NT2/D1 (cell line): Measurements from ENCODE around the gene DSG2.
A peak's percentile ranks its signal among the peaks of the same experiment; 100 is the strongest.
"Not testable (repeated sequence)": the region's sequence is repeated elsewhere in the genome, so short reads cannot be mapped to it uniquely, and the experiment has no call there.

Source experiments
- DNase-seq: peaks from one replicate; pipeline ENCODE4 v3.0.0-alpha.2; 2011; ENCODE audit warnings: low read depth, low spot score
- H3K27me3 ChIP-seq: 2 replicates; pipeline ENCODE4 v1.6.0; 2011; ENCODE audit warnings: mild to moderate bottlenecking; ENCODE audit not compliant: insufficient read length, insufficient read depth
- H3K36me3 ChIP-seq: 2 replicates; pipeline ENCODE4 v1.6.1; 2011; ENCODE audit warnings: mild to moderate bottlenecking, low read length, mixed read lengths; ENCODE audit not compliant: insufficient read depth, insufficient read length
- H3K4me1 ChIP-seq: 2 replicates; pipeline ENCODE4 v1.5.1; 2011; ENCODE audit not compliant: insufficient read depth, insufficient read length
- H3K4me3 ChIP-seq: 2 replicates; pipeline ENCODE4 v1.5.1; 2011; ENCODE audit warnings: low read depth; ENCODE audit not compliant: insufficient read length
- H3K9ac ChIP-seq: 2 replicates; pipeline ENCODE4 v1.6.0; 2011; ENCODE audit warnings: low read depth; ENCODE audit not compliant: insufficient read length
- H3K9me3 ChIP-seq: 2 replicates; pipeline ENCODE4 v1.5.1; 2011; ENCODE audit warnings: mild to moderate bottlenecking, low read length; ENCODE audit not compliant: insufficient read depth
- SUZ12 ChIP-seq: IDR thresholded peaks from 2 replicates; pipeline ENCODE4 v1.6.1; 2011; ENCODE audit not compliant: insufficient read length, insufficient read depth; ENCODE audit errors: extremely low read depth
- YY1 ChIP-seq: IDR thresholded peaks from 2 replicates; pipeline ENCODE4 v1.6.1; 2011; ENCODE audit not compliant: insufficient read length, insufficient read depth
- ZNF274 ChIP-seq: IDR thresholded peaks from 2 replicates; pipeline ENCODE4 v1.6.1; 2011; ENCODE audit warnings: mild to moderate bottlenecking, low read depth, low read length

Gene DSG2

DNA sequence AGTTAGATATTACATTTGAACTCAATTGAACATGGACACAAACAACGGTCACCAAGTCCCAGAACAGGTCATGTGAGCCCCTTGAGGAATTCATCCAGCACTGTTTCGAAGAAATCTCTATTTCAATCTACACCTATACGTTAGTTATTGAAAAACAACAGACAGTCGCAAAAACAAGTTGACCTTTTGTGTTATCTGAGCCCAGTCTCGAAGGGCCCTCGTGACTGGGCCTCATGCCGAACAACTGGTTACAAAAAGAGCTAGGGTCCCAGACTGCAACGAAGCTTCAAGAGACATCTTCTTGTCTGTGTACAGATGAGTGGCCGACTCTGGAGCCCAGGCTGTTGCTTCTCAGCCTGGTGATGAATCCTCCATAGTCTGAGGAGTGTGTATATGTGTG lies 5.3 kb upstream of the DSG2 start:
- no peaks in the 10 kb centered on the region for H3K9me3 ChIP-seq
- H3K4me1 ChIP-seq: no peaks in the 10 kb centered on the region
- H3K36me3 ChIP-seq: no peaks in the 10 kb centered on the region
- TF ChIP-seq ZNF274 (no peak), SUZ12 (no peak), YY1 (no peak)
- H3K9ac ChIP-seq: no peak overlapping the region
- DNase-seq: no peak
- H3K27me3 ChIP-seq: peaks cover 13% of the 10 kb centered on the region
- H3K4me3 ChIP-seq: no peak overlapping the region

GRCh38 chr18:31493171-31493570 lies 4.8 kb upstream of the DSG2 start:
- H3K36me3 ChIP-seq: no peaks in the 10 kb centered on the region
- no peak overlapping the region for H3K4me3 ChIP-seq
- H3K27me3 ChIP-seq: peaks cover 14% of the 10 kb centered on the region
- no peak overlapping the region for H3K9ac ChIP-seq
- no peaks in the 10 kb centered on the region for H3K9me3 ChIP-seq
- no peak for DNase-seq
- no peaks in the 10 kb centered on the region for H3K4me1 ChIP-seq
- no peak for TF ChIP-seq SUZ12
- no peak for TF ChIP-seq YY1
- no peak for TF ChIP-seq ZNF274

- Histone ChIP-seq H3K27me3 (peaks cover 14% of the 10 kb centered on the region), H3K4me3 (no peak overlapping the region), H3K36me3 (no peaks in the 10 kb centered on the region), H3K9ac (no peak overlapping the region), H3K9me3 (no peaks in the 10 kb centered on the region), H3K4me1 (no peaks in the 10 kb centered on the region)
- TF ChIP-seq ZNF274: no peak
- no peak for TF ChIP-seq YY1
- no peak for TF ChIP-seq SUZ12
- DNase-seq: no peak
Observed at GRCh38 chr18:31493941-31494340, 4.0 kb upstream of the DSG2 start.

- not testable (repeated sequence) for H3K9me3 ChIP-seq, H3K4me1 ChIP-seq, H3K4me3 ChIP-seq, H3K9ac ChIP-seq, H3K36me3 ChIP-seq, DNase-seq
- peaks cover 14% of the 10 kb centered on the region for H3K27me3 ChIP-seq
Observed at GRCh38 chr18:31494705-31495244, 3.2 kb upstream of the DSG2 start.

DNA sequence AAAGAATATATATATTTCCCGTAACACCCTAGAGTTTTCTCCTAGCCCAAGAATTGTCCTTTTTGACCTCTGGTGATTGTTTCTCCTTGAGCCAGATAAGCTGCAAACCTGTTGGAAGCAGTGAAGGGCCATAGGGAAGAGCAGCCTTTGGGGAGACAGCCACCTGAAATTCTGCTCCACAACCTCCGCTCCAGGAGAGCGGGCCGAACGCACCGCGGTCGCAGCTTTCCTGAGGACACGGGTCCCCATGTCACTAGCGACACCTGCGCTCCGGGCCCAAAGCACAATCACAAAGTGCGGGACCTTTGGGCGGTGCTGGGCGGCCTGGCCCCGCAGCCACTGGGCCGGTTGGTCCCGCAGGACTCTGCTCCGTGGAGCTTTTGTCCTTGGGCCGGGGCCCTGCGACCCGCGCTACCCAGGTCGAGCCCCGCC lies 557 bp upstream of the DSG2 start:
- 0 out of 2 replicates have a peak, but pooled peaks cover 6% of the 10 kb centered on the region for H3K9me3 ChIP-seq

DNA sequence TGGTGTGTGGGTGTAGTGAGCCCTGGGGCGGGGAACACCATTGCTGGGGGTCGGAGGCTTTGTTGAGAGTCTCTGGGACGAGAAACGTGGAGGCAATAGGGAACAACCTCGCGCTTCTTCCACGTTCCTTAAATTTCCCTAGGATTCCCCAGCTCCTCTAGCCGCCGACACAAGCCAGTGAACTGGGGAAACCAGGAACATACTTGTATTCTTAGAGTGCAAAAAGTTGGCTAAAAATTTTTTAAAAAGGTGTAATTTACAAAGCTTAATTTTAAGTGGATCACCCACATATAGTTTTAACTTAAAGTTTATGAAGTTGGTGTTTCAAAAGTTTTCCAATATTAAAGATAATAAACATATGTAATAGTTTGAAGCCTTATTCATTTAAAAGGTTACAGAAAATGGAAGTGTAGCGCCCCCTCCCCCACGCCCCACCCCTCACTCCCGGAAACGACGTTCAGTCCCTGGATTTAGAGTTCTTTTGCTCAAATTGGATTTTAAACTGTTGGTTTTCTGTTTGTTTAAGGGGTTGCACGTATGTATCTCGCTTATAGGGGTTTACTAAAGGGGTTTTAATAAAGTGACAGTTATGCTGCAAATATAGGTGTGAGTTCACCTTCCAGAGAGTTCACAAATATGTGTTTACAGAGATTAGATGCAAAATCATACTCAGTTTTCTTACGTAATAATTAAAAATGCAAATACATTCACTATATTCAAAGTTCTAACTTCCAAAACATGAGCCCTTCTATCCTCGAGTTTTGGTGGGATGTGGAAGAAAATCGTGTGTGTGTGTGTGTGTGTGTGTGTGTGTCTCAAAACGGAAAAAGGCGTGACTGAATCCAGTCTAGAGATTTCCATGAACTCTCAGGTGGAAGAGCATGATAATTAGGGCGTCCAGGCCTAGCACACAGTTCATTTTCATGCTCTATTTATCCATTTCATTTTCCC lies 872 bp downstream of the DSG2 start:
- Histone ChIP-seq H3K4me1 (no peaks in the 10 kb centered on the region), H3K4me3 (peak overlapping the region; percentile 82), H3K9me3 (0 out of 2 replicates have a peak, but pooled peaks cover 6% of the 10 kb centered on the region), H3K27me3 (peaks cover 14% of the 10 kb centered on the region), H3K36me3 (peaks cover 9% of the 10 kb centered on the region), H3K9ac (peak overlapping the region; percentile 91)
- no peak for DNase-seq
- TF ChIP-seq SUZ12 (no peak), YY1 (no peak), ZNF274 (no peak)

More for the DNA sequence above, 557 bp upstream of the DSG2 start:
- H3K36me3 ChIP-seq: peaks cover 6% of the 10 kb centered on the region
- no peak for DNase-seq
- H3K4me1 ChIP-seq: no peaks in the 10 kb centered on the region
- H3K9ac ChIP-seq: peak overlapping the region; percentile 91
- peak overlapping the region; percentile 82 for H3K4me3 ChIP-seq
- TF ChIP-seq ZNF274 (no peak), YY1 (no peak), SUZ12 (no peak)
- H3K27me3 ChIP-seq: peaks cover 14% of the 10 kb centered on the region

DNA sequence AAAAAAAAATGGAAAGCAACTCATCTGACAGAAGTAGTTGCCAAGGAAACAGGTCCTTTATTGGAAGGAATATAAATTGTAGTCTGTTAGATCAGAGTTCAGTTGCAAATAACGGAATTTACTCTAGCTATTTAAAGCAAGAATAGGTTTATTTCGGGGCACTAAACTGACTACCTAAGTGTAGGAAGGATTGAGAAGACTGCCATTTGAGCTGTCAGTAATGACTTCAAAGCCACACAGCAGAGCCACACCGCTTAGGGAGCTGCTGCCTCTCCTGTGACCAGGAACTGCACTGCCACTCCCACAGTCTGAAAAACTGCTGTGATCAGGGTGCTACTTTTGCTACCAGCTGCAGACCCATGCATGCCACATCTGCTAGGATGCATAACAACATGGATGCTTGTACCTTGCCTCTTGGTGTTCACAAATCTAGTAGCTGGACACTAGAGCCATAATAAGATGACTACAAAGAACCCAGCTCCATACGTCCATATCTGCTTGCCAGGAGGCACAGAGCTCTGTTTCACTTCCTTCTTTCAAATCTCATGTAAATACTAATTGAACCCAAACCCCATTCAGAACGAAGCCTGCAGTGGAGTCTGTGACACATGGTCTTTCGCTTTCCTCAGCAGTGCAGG lies 2.2 kb downstream of the DSG2 start:
- no peak for TF ChIP-seq YY1
- no peak for TF ChIP-seq SUZ12
- no peak for TF ChIP-seq ZNF274
- 0 out of 2 replicates have a peak, but pooled peaks cover 6% of the 10 kb centered on the region for H3K9me3 ChIP-seq
- no peak overlapping the region for H3K9ac ChIP-seq
- peaks cover 14% of the 10 kb centered on the region for H3K27me3 ChIP-seq
- H3K36me3 ChIP-seq: peaks cover 9% of the 10 kb centered on the region
- no peak overlapping the region for H3K4me3 ChIP-seq
- no peak for DNase-seq
- no peaks in the 10 kb centered on the region for H3K4me1 ChIP-seq
